Stomach (tissue), 9 donors: Measurements from ENCODE around the gene CHMP3. TPM values are rescaled to one million over a fixed set of nuclear protein-coding genes. Genes with fewer than 3 reads are reported as not detected.
A peak's percentile ranks its signal among the peaks of the same experiment; 100 is the strongest.

Experiments
- DNase-seq, 2 donors: peaks; one replicate each; pipeline versions ENCODE4 v3.0.0 to v3.0.0-alpha.2; 2013 to 2019
- H3K27ac ChIP-seq, 5 donors: fragments of 200-600 bp in 4 of 5; sonication (generic) in 4 of 5; one replicate each; pipeline ENCODE4 v1.5.1; 2013 to 2019; ENCODE audit warnings: mild to moderate bottlenecking in 1 of 5, moderate library complexity in 1 of 5
- H3K27me3 ChIP-seq, 3 donors: fragments of 200-600 bp; sonication (generic); one replicate each; pipeline ENCODE4 v1.5.1; 2017 to 2019; ENCODE audit warnings: mixed run types in 1 of 3
- H3K36me3 ChIP-seq, 4 donors: fragments of 200-600 bp; sonication (generic); 1 replicate in 3 of 4; 2 replicates in 1 of 4; pipeline ENCODE4 v1.5.1; 2016 to 2019
- H3K4me1 ChIP-seq, 4 donors: fragments of 200-600 bp; sonication (generic); one replicate each; pipeline ENCODE4 v1.5.1; 2016 to 2019
- H3K4me3 ChIP-seq, 4 donors: fragments of 200-600 bp; sonication (generic) in 3 of 4; one replicate each; pipeline ENCODE4 v1.5.1; 2016 to 2019; ENCODE audit warnings: mild to moderate bottlenecking in 1 of 4
- H3K9me3 ChIP-seq, 4 donors: fragments of 200-600 bp; sonication (generic); one replicate each; pipeline ENCODE4 v1.5.1; 2016 to 2019
- CTCF ChIP-seq, 7 experiments: fragments of 450-650 bp in 4 of 7; fragments of 200-600 bp in 3 of 7; sonication (generic) in 3 of 7; IDR thresholded peaks; one replicate each; pipeline ENCODE4 v1.5.1; 2016 to 2019; ENCODE audit warnings: antibody characterized with exemption in 7 of 7, control low read depth in 2 of 7, mild to moderate bottlenecking in 1 of 7
- EP300 ChIP-seq: sonication (generic); formaldehyde crosslinking; IDR thresholded peaks from one replicate; pipeline ENCODE4 v1.6.1; 2017; ENCODE audit warnings: antibody characterized with exemption
- POLR2A ChIP-seq, 4 donors: fragments of 450-650 bp; IDR thresholded peaks; one replicate each; pipeline ENCODE4 v1.6.1; 2016; ENCODE audit warnings: antibody characterized with exemption in 4 of 4, control low read depth in 2 of 4, mild to moderate bottlenecking in 1 of 4, moderate library complexity in 1 of 4
- POLR2AphosphoS5 ChIP-seq, 3 donors: sonication (generic); formaldehyde crosslinking; IDR thresholded peaks; one replicate each; pipeline ENCODE4 v1.6.1; 2016; ENCODE audit warnings: antibody characterized with exemption in 3 of 3
- WGBS, 5 donors: extraction: QIAGEN DNeasy Blood & Tissue Kit in 3 of 5; methylation state at CpG; one replicate each; pipeline versions ENCODE4 v1.1.5 to v1.1.7; 2013 to 2018; 5-methylcytosine and 5-hydroxymethylcytosine counted together
- intact Hi-C: fragments of 100-400 bp; cut with DNase I; formaldehyde crosslinking; loops from one replicate; pipeline ENCODE4 v1.15.1; 2023; ENCODE audit warnings: low total_unique reads
- polyA plus RNA-seq, 3 donors: library from polyadenylated mRNA; stranded (reverse); fragments of 200-250 nt; gene quantifications; one replicate each; pipeline ENCODE4 v1.2.3, GENCODE V29; 2013
- small RNA-seq, 4 donors: library from RNA; depleted of rRNA; stranded (forward); fragments of <200 nt; gene quantifications; one replicate each; pipeline ENCODE3, GENCODE V24; 2016
- total RNA-seq, 5 donors: library from RNA; depleted of rRNA; stranded (reverse); fragments of >200 nt; gene quantifications; one replicate each; pipeline versions ENCODE4 v1.1.0 to v1.2.3, GENCODE V29; 2014 to 2016
- donor health status: healthy with polysubstance abuse.
- donor health status: Bipolar disorder and iron deficiency.
- donor health status: healthy.

CHMP3 gene
- total and polyA plus RNA-seq, 8 donors: 25.7 to 158 (median 87.4) TPM

GRCh38 chr2:86455181-86455580, 108.1 kb downstream of the CHMP3 start:
- Histone ChIP-seq H3K36me3 (peaks cover 54 to 92% (median 86%) of the 10 kb centered on the region in 4 donors), H3K27me3 (no peaks in the 10 kb centered on the region), H3K4me3 (no peak overlapping the region), H3K9me3 (no peaks in the 10 kb centered on the region), H3K27ac (peak overlapping the region in 1 of 5 donors; percentile 40), H3K4me1 (peaks cover 8 to 32% (median 20%) of the 10 kb centered on the region in 4 donors)
- no peak for TF ChIP-seq POLR2AphosphoS5 (IDR thresholded peaks at IDR 0.05)
- TF ChIP-seq POLR2A (IDR thresholded peaks at IDR 0.05): no peak
- no peak for TF ChIP-seq CTCF (IDR thresholded peaks at IDR 0.05)
- no peak for TF ChIP-seq EP300
- 81 to 94% (median 89%) methylated on average over 5 of the region's 5 CpGs for WGBS, 5 donors
- DNase-seq: no peak
- intact Hi-C loops: no loop called here

GRCh38 chr2:86454238-86454637, 109.0 kb downstream of the CHMP3 start:
- H3K27ac ChIP-seq: peak overlapping the region; percentile 34 to 61 (median 40)
- intact Hi-C loops: no loop called here

GRCh38 chr2:86453836-86454235, 109.4 kb downstream of the CHMP3 start:
- H3K36me3 ChIP-seq: peaks cover 63 to 89% (median 81%) of the 10 kb centered on the region in 4 donors
- intact Hi-C loops: no loop called here
- H3K9me3 ChIP-seq: no peaks in the 10 kb centered on the region
- H3K27ac ChIP-seq: peak overlapping the region; percentile 34 to 61 (median 42)
- TF ChIP-seq POLR2A (IDR thresholded peaks at IDR 0.05): no peak
- peak in 1 of 3 donors; percentile 46 for TF ChIP-seq POLR2AphosphoS5 (IDR thresholded peaks at IDR 0.05)
- no peak for TF ChIP-seq EP300
- no peak for TF ChIP-seq CTCF (IDR thresholded peaks at IDR 0.05)
- no peaks in the 10 kb centered on the region for H3K27me3 ChIP-seq
- WGBS, 5 donors: 14 to 18% (median 16%) methylated on average over 2 of the region's 2 CpGs
- no peak overlapping the region for H3K4me3 ChIP-seq
- DNase-seq: peak; percentile 83 to 84
- H3K4me1 ChIP-seq: peaks cover 15 to 45% (median 31%) of the 10 kb centered on the region in 4 donors

More at GRCh38 chr2:86454238-86454637, 109.0 kb downstream of the CHMP3 start:
- Histone ChIP-seq H3K9me3 (no peaks in the 10 kb centered on the region), H3K27me3 (no peaks in the 10 kb centered on the region), H3K4me1 (peaks cover 13 to 41% (median 27%) of the 10 kb centered on the region in 4 donors), H3K36me3 (peaks cover 63 to 92% (median 85%) of the 10 kb centered on the region in 4 donors), H3K4me3 (no peak overlapping the region)
- no peak for DNase-seq
- TF ChIP-seq POLR2AphosphoS5 (IDR thresholded peaks at IDR 0.05): no peak
- no peak for TF ChIP-seq CTCF (IDR thresholded peaks at IDR 0.05)
- TF ChIP-seq EP300: no peak
- no peak for TF ChIP-seq POLR2A (IDR thresholded peaks at IDR 0.05)

Small RNAs within 50 kb of the gene (small RNA-seq; reads per million reads assigned to genes)
- gene RNU6-640P: 0 reads per million in 4 donors

Other genes with a start within 250 kb of the CHMP3 start
- 10 to 100 TPM in 3 of 5 donors, 1 to 10 TPM in 1, not detected in 1; 6.4 to 29.9 (median 19.8) TPM for gene REEP1, start 225.8 kb downstream of the CHMP3 start, total RNA-seq
- gene REEP1, start 225.8 kb downstream of the CHMP3 start, polyA plus RNA-seq: 1 to 10 TPM; 2.9 to 5.4 (median 3.0) TPM
- gene KDM3A, start 122.1 kb downstream of the CHMP3 start, total RNA-seq: 100 to 1,000 TPM in 1 of 5 donors, 10 to 100 TPM in 4; 27.5 to 101 (median 92.8) TPM
- gene KDM3A, start 122.1 kb downstream of the CHMP3 start, polyA plus RNA-seq: 10 to 100 TPM; 10.4 to 20.0 (median 13.6) TPM
- gene RNF103, start 60.4 kb upstream of the CHMP3 start, total RNA-seq: 100 to 1,000 TPM in 1 of 5 donors, 10 to 100 TPM in 4; 20.5 to 132 (median 53.8) TPM
- gene RNF103, start 60.4 kb upstream of the CHMP3 start, polyA plus RNA-seq: 10 to 100 TPM in 1 of 3 donors, 1 to 10 TPM in 2; 7.8 to 14.7 (median 8.5) TPM
- gene RMND5A, start 156.8 kb upstream of the CHMP3 start, total RNA-seq: 100 to 1,000 TPM in 1 of 5 donors, 10 to 100 TPM in 4; 19.8 to 111 (median 46.9) TPM
- 1 to 10 TPM; 7.3 to 9.5 (median 8.9) TPM for gene RMND5A, start 156.8 kb upstream of the CHMP3 start, polyA plus RNA-seq
- 10 to 100 TPM in 1 of 5 donors, 1 to 10 TPM in 2, not detected in 2; 1.3 to 24.9 (median 6.2) TPM for gene CD8A, start 227.5 kb upstream of the CHMP3 start, total RNA-seq
- gene CD8A, start 227.5 kb upstream of the CHMP3 start, polyA plus RNA-seq: 10 to 100 TPM in 1 of 3 donors, 1 to 10 TPM in 2; 1.2 to 13.1 (median 1.3) TPM